ENCODE results near the gene TAF4. TPM values are rescaled to one million over a fixed set of nuclear protein-coding genes. Genes with fewer than 3 reads are reported as not detected.
A peak's percentile ranks its signal among the peaks of the same experiment; 100 is the strongest.

Gene TAF4
- total RNA-seq, 1 experiment from 2014 or later: 94.9 TPM

DNA sequence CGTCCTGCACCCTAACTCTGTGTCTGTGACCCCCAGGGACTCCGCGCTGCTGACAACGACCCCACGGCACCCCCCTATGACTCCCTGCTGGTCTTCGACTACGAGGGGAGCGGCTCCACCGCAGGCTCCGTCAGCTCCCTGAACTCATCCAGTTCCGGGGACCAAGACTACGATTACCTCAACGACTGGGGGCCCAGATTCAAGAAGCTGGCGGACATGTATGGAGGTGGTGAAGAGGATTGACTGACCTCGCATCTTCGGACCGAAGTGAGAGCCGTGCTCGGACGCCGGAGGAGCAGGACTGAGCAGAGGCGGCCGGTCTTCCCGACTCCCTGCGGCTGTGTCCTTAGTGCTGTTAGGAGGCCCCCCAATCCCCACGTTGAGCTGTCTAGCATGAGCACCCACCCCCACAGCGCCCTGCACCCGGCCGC is 129.0 kb downstream of the TAF4 start:
- POLR2A ChIA-PET: no interaction called here

DNA sequence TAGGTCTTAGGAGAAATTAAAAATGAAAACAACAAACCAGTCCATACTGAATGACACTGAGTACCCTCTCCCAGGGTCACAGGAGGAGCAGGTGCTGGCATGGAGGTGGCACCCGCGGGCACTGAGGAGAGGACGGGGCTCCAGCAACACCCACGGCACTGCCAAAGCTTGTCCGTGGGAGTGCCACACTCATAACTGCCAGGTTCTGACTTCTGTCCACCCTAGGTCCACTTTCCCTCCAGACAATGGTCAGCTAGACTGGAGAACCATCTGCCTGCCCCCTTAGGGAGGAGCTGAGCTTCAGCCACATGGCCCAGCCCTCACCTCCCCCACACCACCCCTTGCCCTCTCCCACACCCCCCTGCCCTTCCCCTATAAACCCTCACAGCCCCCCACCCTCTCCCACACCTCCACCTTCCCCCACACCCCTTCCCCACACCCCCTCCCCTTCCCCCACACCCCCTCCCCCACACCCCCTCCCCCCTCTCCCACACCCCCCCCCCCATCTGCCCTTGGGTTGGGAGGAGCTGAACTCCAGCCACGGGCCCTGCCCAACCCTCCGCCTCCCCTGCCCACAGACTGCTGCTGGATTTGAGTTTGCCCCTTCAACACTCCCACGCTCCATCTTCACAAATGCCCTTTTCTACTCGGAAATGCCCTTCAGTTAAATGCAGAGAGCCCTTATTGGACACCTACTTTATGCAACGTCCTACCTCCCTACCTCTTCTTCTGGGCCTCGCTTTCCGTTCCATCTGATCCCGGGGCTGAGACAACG is 129.6 kb downstream of the TAF4 start:
- H3K4me1 Mint-ChIP-seq (ENCODE audit: low read depth, unreplicated experiment): peaks cover 7% of the 10 kb centered on the region
- Histone ChIP-seq H3K36me3 (ENCODE audit: control insufficient read depth, insufficient read depth, low read length) (no peaks in the 10 kb centered on the region), H3K9me3 (no peaks in the 10 kb centered on the region), H3K27me3 (replicated peaks; ENCODE audit: control insufficient read depth, insufficient read depth, low read length) (no peaks in the 10 kb centered on the region), H3K4me3 (ENCODE audit: low read depth, low read length) (no peak overlapping the region), H3K4me1 (no peaks in the 10 kb centered on the region)
- intact Hi-C loops (cut with micrococcal nuclease; ENCODE audit: unreplicated experiment): no loop called here
- H3K36me3 Mint-ChIP-seq (ENCODE audit: insufficient read depth, unreplicated experiment): peaks cover 11% of the 10 kb centered on the region
- no peak overlapping the region for H3K27ac Mint-ChIP-seq (ENCODE audit: unreplicated experiment)
- no peak overlapping the region for H3K4me3 Mint-ChIP-seq (ENCODE audit: unreplicated experiment)
- peak in 1 of 2 experiments; percentile 34 for DNase-seq
- CTCF ChIA-PET: no interaction called here
- no TSS peak for BruUV-seq (replicated peaks)
- TF ChIP-seq, protein P1, sequence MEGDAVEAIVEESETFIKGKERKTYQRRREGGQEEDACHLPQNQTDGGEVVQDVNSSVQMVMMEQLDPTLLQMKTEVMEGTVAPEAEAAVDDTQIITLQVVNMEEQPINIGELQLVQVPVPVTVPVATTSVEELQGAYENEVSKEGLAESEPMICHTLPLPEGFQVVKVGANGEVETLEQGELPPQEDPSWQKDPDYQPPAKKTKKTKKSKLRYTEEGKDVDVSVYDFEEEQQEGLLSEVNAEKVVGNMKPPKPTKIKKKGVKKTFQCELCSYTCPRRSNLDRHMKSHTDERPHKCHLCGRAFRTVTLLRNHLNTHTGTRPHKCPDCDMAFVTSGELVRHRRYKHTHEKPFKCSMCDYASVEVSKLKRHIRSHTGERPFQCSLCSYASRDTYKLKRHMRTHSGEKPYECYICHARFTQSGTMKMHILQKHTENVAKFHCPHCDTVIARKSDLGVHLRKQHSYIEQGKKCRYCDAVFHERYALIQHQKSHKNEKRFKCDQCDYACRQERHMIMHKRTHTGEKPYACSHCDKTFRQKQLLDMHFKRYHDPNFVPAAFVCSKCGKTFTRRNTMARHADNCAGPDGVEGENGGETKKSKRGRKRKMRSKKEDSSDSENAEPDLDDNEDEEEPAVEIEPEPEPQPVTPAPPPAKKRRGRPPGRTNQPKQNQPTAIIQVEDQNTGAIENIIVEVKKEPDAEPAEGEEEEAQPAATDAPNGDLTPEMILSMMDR (IDR thresholded peaks at IDR 0.05; ENCODE audit: insufficient read depth in 1 of 2, low read depth in 1 of 2, low read length in 1 of 2, severe bottlenecking in 1 of 2, unreplicated experiment in 1 of 2): no peak
- POLR2A ChIA-PET: no interaction called here
- no peaks in the 10 kb centered on the region for H3K9me3 Mint-ChIP-seq (ENCODE audit: unreplicated experiment)
- peaks cover 3% of the 10 kb centered on the region for H3K27me3 Mint-ChIP-seq (ENCODE audit: insufficient read depth, unreplicated experiment)

More for the DNA sequence above, 129.0 kb downstream of the TAF4 start:
- Mint-ChIP-seq H3K27ac (ENCODE audit: unreplicated experiment) (no peak overlapping the region), H3K36me3 (ENCODE audit: insufficient read depth, unreplicated experiment) (peaks cover 7% of the 10 kb centered on the region), H3K4me1 (ENCODE audit: low read depth, unreplicated experiment) (peaks cover 7% of the 10 kb centered on the region), H3K27me3 (ENCODE audit: insufficient read depth, unreplicated experiment) (peaks cover 3% of the 10 kb centered on the region), H3K9me3 (ENCODE audit: unreplicated experiment) (no peaks in the 10 kb centered on the region), H3K4me3 (ENCODE audit: unreplicated experiment) (no peak overlapping the region)
- no peaks in the 10 kb centered on the region for H3K9me3 ChIP-seq
- H3K27me3 ChIP-seq (replicated peaks; ENCODE audit: control insufficient read depth, insufficient read depth, low read length): no peaks in the 10 kb centered on the region
- TF ChIP-seq, protein P1 (IDR thresholded peaks at IDR 0.05; ENCODE audit: insufficient read depth in 1 of 2, low read depth in 1 of 2, low read length in 1 of 2, severe bottlenecking in 1 of 2, unreplicated experiment in 1 of 2): no peak
- intact Hi-C loops (cut with micrococcal nuclease; ENCODE audit: unreplicated experiment): no loop called here
- no peaks in the 10 kb centered on the region for H3K4me1 ChIP-seq
- BruUV-seq (replicated peaks): no TSS peak
- DNase-seq: peak in 1 of 2 experiments; percentile 49
- CTCF ChIA-PET: interaction anchor here (0.7 kb wide), 1 partner anchor 989 kb away, joined by 3 read pairs; no protein-coding TSS in a partner anchor
- no peak overlapping the region for H3K4me3 ChIP-seq (ENCODE audit: low read depth, low read length)
- H3K36me3 ChIP-seq (ENCODE audit: control insufficient read depth, insufficient read depth, low read length): no peaks in the 10 kb centered on the region

DNA sequence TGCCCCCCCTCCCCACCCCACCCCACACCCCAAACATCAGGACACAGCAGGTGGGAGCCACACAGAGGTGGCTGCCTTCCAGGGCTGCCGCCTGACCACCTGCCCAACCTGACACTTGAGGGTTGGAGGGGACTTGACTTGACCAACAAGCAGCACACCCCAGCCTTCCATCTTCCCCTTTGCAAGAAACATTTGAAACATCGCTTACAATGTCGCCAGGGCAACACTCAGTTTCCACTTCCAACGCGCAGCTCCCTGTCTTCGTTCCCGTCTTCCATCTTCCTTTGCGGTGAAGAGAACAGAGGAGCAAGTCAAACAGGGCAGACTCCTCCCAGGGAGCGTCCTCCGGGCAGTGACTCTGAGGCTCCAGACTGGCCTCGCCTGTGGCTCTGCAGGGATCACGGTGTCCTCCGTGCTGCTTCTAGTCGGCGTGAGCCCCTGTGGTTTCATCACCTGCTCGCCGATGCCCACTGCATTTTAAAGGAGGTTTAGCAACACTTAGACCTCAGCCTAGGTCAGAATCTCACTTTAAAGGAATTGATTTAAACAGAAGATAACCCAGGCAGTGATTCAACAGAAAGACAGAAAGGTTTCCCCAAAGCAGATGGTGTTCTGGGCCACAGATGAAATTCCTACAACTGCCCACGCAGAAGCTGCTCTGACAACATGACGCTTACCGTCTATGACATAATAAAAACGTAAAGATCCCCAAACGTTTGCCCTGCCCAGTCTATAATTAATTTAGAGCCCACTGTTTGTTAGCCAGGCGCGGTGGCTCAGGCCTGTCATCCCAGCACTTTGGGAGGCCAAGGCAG is 130.8 kb downstream of the TAF4 start:
- ChIA-PET POLR2A (no interaction called here), CTCF (no interaction called here)
- H3K27me3 Mint-ChIP-seq (ENCODE audit: insufficient read depth, unreplicated experiment): peaks cover 3% of the 10 kb centered on the region
- Histone ChIP-seq H3K27me3 (replicated peaks; ENCODE audit: control insufficient read depth, insufficient read depth, low read length) (no peaks in the 10 kb centered on the region), H3K4me1 (no peaks in the 10 kb centered on the region), H3K36me3 (ENCODE audit: control insufficient read depth, insufficient read depth, low read length) (no peaks in the 10 kb centered on the region), H3K4me3 (ENCODE audit: low read depth, low read length) (no peak overlapping the region), H3K9me3 (peaks cover 7% of the 10 kb centered on the region)
- DNase-seq: peak in 1 of 2 experiments; percentile 37
- H3K36me3 Mint-ChIP-seq (ENCODE audit: insufficient read depth, unreplicated experiment): peaks cover 13% of the 10 kb centered on the region
- H3K4me1 Mint-ChIP-seq (ENCODE audit: low read depth, unreplicated experiment): peaks cover 7% of the 10 kb centered on the region
- no peak overlapping the region for H3K27ac Mint-ChIP-seq (ENCODE audit: unreplicated experiment)
- intact Hi-C loops (cut with micrococcal nuclease; ENCODE audit: unreplicated experiment): no loop called here
- TF ChIP-seq, protein P1 (IDR thresholded peaks at IDR 0.05; ENCODE audit: insufficient read depth in 1 of 2, low read depth in 1 of 2, low read length in 1 of 2, severe bottlenecking in 1 of 2, unreplicated experiment in 1 of 2): no peak
- BruUV-seq (replicated peaks): no TSS peak
- no peaks in the 10 kb centered on the region for H3K9me3 Mint-ChIP-seq (ENCODE audit: unreplicated experiment)
- H3K4me3 Mint-ChIP-seq (ENCODE audit: unreplicated experiment): no peak overlapping the region
